Mucosa of rectum (tissue), 2 donors: ENCODE measurements around the gene ATAD3B.
"Not testable (repeated sequence)": the region's sequence is repeated elsewhere in the genome, so short reads cannot be mapped to it uniquely, and the experiment has no call there.

Experiments
- H3K27ac ChIP-seq, 2 donors: one replicate each; pipeline ENCODE4 v1.7.0; 2013; ENCODE audit warnings: inconsistent platforms in 2 of 2, low read depth in 2 of 2, low read length in 2 of 2
- H3K27me3 ChIP-seq, 2 donors: one replicate each; pipeline ENCODE4 v1.7.0; 2013; ENCODE audit warnings: low read length in 2 of 2; ENCODE audit not compliant: control insufficient read depth in 2 of 2, insufficient read depth in 2 of 2
- H3K36me3 ChIP-seq, 2 donors: one replicate each; pipeline ENCODE4 v1.7.0; 2013; ENCODE audit warnings: low read length in 2 of 2; ENCODE audit not compliant: control insufficient read depth in 2 of 2, insufficient read depth in 2 of 2
- H3K4me1 ChIP-seq, 2 donors: one replicate each; pipeline ENCODE4 v1.7.0; 2013; ENCODE audit warnings: low read length in 2 of 2, mild to moderate bottlenecking in 1 of 2; ENCODE audit not compliant: control insufficient read depth in 2 of 2, insufficient read depth in 2 of 2
- H3K4me3 ChIP-seq, 2 donors: one replicate each; pipeline ENCODE4 v1.7.0; 2013; ENCODE audit warnings: low read length in 2 of 2
- H3K9ac ChIP-seq, 2 donors: one replicate each; pipeline ENCODE4 v1.7.0; 2013; ENCODE audit warnings: low read length in 2 of 2, low read depth in 1 of 2, mild to moderate bottlenecking in 1 of 2
- H3K9me3 ChIP-seq, 2 donors: one replicate each; pipeline ENCODE4 v1.7.0; 2013; ENCODE audit warnings: low read length in 2 of 2; ENCODE audit not compliant: control insufficient read depth in 2 of 2
- donor health status: healthy.
- donor health status: Normal muscosa, but diverticular disease.

The ATAD3B gene

GRCh38 chr1:1490633-1491230 is 19.2 kb downstream of the ATAD3B start:
- no peak overlapping the region for H3K27ac ChIP-seq
- no peaks in the 10 kb centered on the region for H3K27me3 ChIP-seq
- no peaks in the 10 kb centered on the region for H3K9me3 ChIP-seq
- no peak overlapping the region for H3K9ac ChIP-seq
- no peak overlapping the region for H3K4me3 ChIP-seq
- H3K4me1 ChIP-seq = no peaks in the 10 kb centered on the region
- peaks cover 25 to 26% of the 10 kb centered on the region in 2 donors for H3K36me3 ChIP-seq

- no peaks in the 10 kb centered on the region for H3K4me1 ChIP-seq
- peaks cover 23 to 26% of the 10 kb centered on the region in 2 donors for H3K36me3 ChIP-seq
- no peak overlapping the region for H3K27ac ChIP-seq
- no peaks in the 10 kb centered on the region for H3K27me3 ChIP-seq
- no peak overlapping the region for H3K4me3 ChIP-seq
- no peaks in the 10 kb centered on the region for H3K9me3 ChIP-seq
- no peak overlapping the region for H3K9ac ChIP-seq
These were observed 20.0 kb downstream of the ATAD3B start for GRCh38 chr1:1491601-1492000.

- not testable (repeated sequence) for H3K4me1 ChIP-seq, H3K9ac ChIP-seq, H3K27me3 ChIP-seq, H3K27ac ChIP-seq, H3K4me3 ChIP-seq, H3K9me3 ChIP-seq
- H3K36me3 ChIP-seq = peaks cover 11 to 20% of the 10 kb centered on the region in 2 donors
These were observed 22.7 kb downstream of the ATAD3B start for GRCh38 chr1:1494311-1494710.

GRCh38 chr1:1495461-1495975 is 24.0 kb downstream of the ATAD3B start:
- H3K9me3 ChIP-seq, H3K4me1 ChIP-seq, H3K4me3 ChIP-seq, H3K27me3 ChIP-seq, H3K27ac ChIP-seq, H3K9ac ChIP-seq: not testable (repeated sequence)
- peaks cover 11 to 15% of the 10 kb centered on the region in 2 donors for H3K36me3 ChIP-seq

- not testable (repeated sequence) for H3K9me3 ChIP-seq, H3K9ac ChIP-seq, H3K36me3 ChIP-seq, H3K4me1 ChIP-seq, H3K27me3 ChIP-seq
- Histone ChIP-seq H3K27ac (peak overlapping the region; percentile 22 to 65), H3K4me3 (peak overlapping the region in 1 of 2 donors; percentile 41)
These were observed 33.3 kb downstream of the ATAD3B start for GRCh38 chr1:1504777-1505365.

GRCh38 chr1:1505366-1505798 is 33.8 kb downstream of the ATAD3B start:
- H3K4me3 ChIP-seq = peak overlapping the region in 1 of 2 donors; percentile 41
- H3K4me1 ChIP-seq, H3K36me3 ChIP-seq, H3K9me3 ChIP-seq, H3K27me3 ChIP-seq, H3K9ac ChIP-seq: not testable (repeated sequence)
- H3K27ac ChIP-seq = peak overlapping the region; percentile 22 to 65

GRCh38 chr1:1505801-1506200 is 34.2 kb downstream of the ATAD3B start:
- not testable (repeated sequence) for H3K27me3 ChIP-seq, H3K27ac ChIP-seq, H3K36me3 ChIP-seq, H3K9me3 ChIP-seq, H3K4me1 ChIP-seq, H3K4me3 ChIP-seq
- peak overlapping the region in 1 of 2 donors; percentile 12 for H3K9ac ChIP-seq

- Histone ChIP-seq H3K9ac (no peak overlapping the region), H3K36me3 (no peaks in the 10 kb centered on the region), H3K27ac (no peak overlapping the region), H3K9me3 (no peaks in the 10 kb centered on the region), H3K4me1 (peaks cover 6 to 9% of the 10 kb centered on the region in 2 donors), H3K27me3 (no peaks in the 10 kb centered on the region), H3K4me3 (no peak overlapping the region)
These were observed 35.7 kb downstream of the ATAD3B start for GRCh38 chr1:1507305-1507704.

- not testable (repeated sequence) for H3K27me3 ChIP-seq, H3K4me1 ChIP-seq, H3K9me3 ChIP-seq, H3K36me3 ChIP-seq, H3K9ac ChIP-seq, H3K27ac ChIP-seq, H3K4me3 ChIP-seq
These were observed 37.4 kb downstream of the ATAD3B start for GRCh38 chr1:1508775-1509464.

- H3K27ac ChIP-seq = not testable (repeated sequence)
These were observed 37.9 kb downstream of the ATAD3B start for GRCh38 chr1:1509465-1509850.

More at GRCh38 chr1:1509465-1509850, 37.9 kb downstream of the ATAD3B start:
- not testable (repeated sequence) for H3K36me3 ChIP-seq, H3K4me1 ChIP-seq, H3K9me3 ChIP-seq, H3K4me3 ChIP-seq, H3K9ac ChIP-seq, H3K27me3 ChIP-seq
